ES-I3 (cell line): ENCODE data around the gene DBP.

ENCODE experiments used
- H3K36me3 ChIP-seq: 2 replicates; pipeline ENCODE4 v1.6.1; 2013; ENCODE audit warnings: mild to moderate bottlenecking, low read length, control low read depth, moderate library complexity; ENCODE audit not compliant: insufficient read depth
- H3K4me1 ChIP-seq: 2 replicates; pipeline ENCODE4 v1.6.1; 2013; ENCODE audit warnings: mild to moderate bottlenecking, control low read depth, low read length; ENCODE audit not compliant: insufficient read depth
- H3K9ac ChIP-seq: 2 replicates; pipeline ENCODE4 v1.6.1; 2013; ENCODE audit warnings: low read depth, mild to moderate bottlenecking, low read length, moderate library complexity
- H3K9me3 ChIP-seq: 2 replicates; pipeline ENCODE4 v1.6.1; 2013; ENCODE audit warnings: mild to moderate bottlenecking, low read length, moderate library complexity; ENCODE audit not compliant: control insufficient read depth, insufficient read depth

DBP gene

GRCh38 chr19:48608798-48609263, 28.3 kb downstream of the DBP start:
- H3K9me3 ChIP-seq: no peaks in the 10 kb centered on the region
- H3K4me1 ChIP-seq: peaks cover 5% of the 10 kb centered on the region
- no peak overlapping the region for H3K9ac ChIP-seq
- no peaks in the 10 kb centered on the region for H3K36me3 ChIP-seq

- no peak overlapping the region for H3K9ac ChIP-seq
- no peaks in the 10 kb centered on the region for H3K4me1 ChIP-seq
- H3K9me3 ChIP-seq: no peaks in the 10 kb centered on the region
- no peaks in the 10 kb centered on the region; the same call in 1 of the 2 replicates for H3K36me3 ChIP-seq
Observed at GRCh38 chr19:48607359-48607755, 29.8 kb downstream of the DBP start.

- Histone ChIP-seq H3K4me1 (no peaks in the 10 kb centered on the region), H3K9me3 (no peaks in the 10 kb centered on the region), H3K9ac (no peak within 1 kb of the TSS), H3K36me3 (no peaks in the 10 kb centered on the region; the same call in 1 of the 2 replicates)
Observed at GRCh38 chr19:48606463-48607358, 30.5 kb downstream of the DBP start, which contains the start of gene SPACA4. Gene SPACA4, plus strand, starts transcription at chr19:48606742. Its CDS starts 237 bp downstream, at chr19:48606979.

- H3K9me3 ChIP-seq: no peaks in the 10 kb centered on the region
- no peaks in the 10 kb centered on the region; the same call in 1 of the 2 replicates for H3K36me3 ChIP-seq
- H3K4me1 ChIP-seq: no peaks in the 10 kb centered on the region
- H3K9ac ChIP-seq: no peak overlapping the region
Observed at GRCh38 chr19:48603850-48604249, 33.3 kb downstream of the DBP start.

- H3K36me3 ChIP-seq: no peaks in the 10 kb centered on the region; the same call in 1 of the 2 replicates
- H3K9ac ChIP-seq: no peak overlapping the region
- no peaks in the 10 kb centered on the region for H3K9me3 ChIP-seq
- no peaks in the 10 kb centered on the region for H3K4me1 ChIP-seq
Observed at GRCh38 chr19:48603449-48603848, 33.7 kb downstream of the DBP start.

- Histone ChIP-seq H3K9ac (no peak overlapping the region), H3K9me3 (no peaks in the 10 kb centered on the region), H3K4me1 (no peaks in the 10 kb centered on the region)
Observed at GRCh38 chr19:48603001-48603400, 34.2 kb downstream of the DBP start.

GRCh38 chr19:48600679-48601417, 36.3 kb downstream of the DBP start:
- no peaks in the 10 kb centered on the region; the same call in 1 of the 2 replicates for H3K36me3 ChIP-seq
- H3K9me3 ChIP-seq: no peaks in the 10 kb centered on the region
- H3K4me1 ChIP-seq: no peaks in the 10 kb centered on the region
- no peak overlapping the region for H3K9ac ChIP-seq

More at GRCh38 chr19:48603001-48603400, 34.2 kb downstream of the DBP start:
- no peaks in the 10 kb centered on the region; the same call in 1 of the 2 replicates for H3K36me3 ChIP-seq

- Histone ChIP-seq H3K9me3 (no peaks in the 10 kb centered on the region), H3K9ac (no peak overlapping the region), H3K4me1 (no peaks in the 10 kb centered on the region), H3K36me3 (no peaks in the 10 kb centered on the region; the same call in 1 of the 2 replicates)
Observed at GRCh38 chr19:48598996-48599700, 38.0 kb downstream of the DBP start.

- Histone ChIP-seq H3K9me3 (no peaks in the 10 kb centered on the region), H3K9ac (no peak overlapping the region), H3K4me1 (no peaks in the 10 kb centered on the region), H3K36me3 (no peaks in the 10 kb centered on the region)
Observed at GRCh38 chr19:48596679-48597465, 40.3 kb downstream of the DBP start.

GRCh38 chr19:48596237-48596636, 40.9 kb downstream of the DBP start:
- Histone ChIP-seq H3K36me3 (no peaks in the 10 kb centered on the region), H3K9ac (no peak overlapping the region), H3K9me3 (no peaks in the 10 kb centered on the region), H3K4me1 (no peaks in the 10 kb centered on the region)

GRCh38 chr19:48595833-48596232, 41.3 kb downstream of the DBP start:
- H3K36me3 ChIP-seq: no peaks in the 10 kb centered on the region
- H3K4me1 ChIP-seq: no peaks in the 10 kb centered on the region
- no peaks in the 10 kb centered on the region for H3K9me3 ChIP-seq
- no peak overlapping the region for H3K9ac ChIP-seq

GRCh38 chr19:48595171-48595570, 42.0 kb downstream of the DBP start:
- Histone ChIP-seq H3K9ac (no peak overlapping the region), H3K36me3 (no peaks in the 10 kb centered on the region), H3K4me1 (no peaks in the 10 kb centered on the region), H3K9me3 (no peaks in the 10 kb centered on the region)

GRCh38 chr19:48591021-48591420, 46.2 kb downstream of the DBP start:
- no peaks in the 10 kb centered on the region for H3K9me3 ChIP-seq
- H3K9ac ChIP-seq: no peak overlapping the region
- H3K4me1 ChIP-seq: 0 out of 2 replicates have a peak, but pooled peaks cover 3% of the 10 kb centered on the region
- H3K36me3 ChIP-seq: no peaks in the 10 kb centered on the region
